Bronchial epithelial cell (primary cell): ENCODE data around the gene PMVK. TPM values are rescaled to one million over a fixed set of nuclear protein-coding genes. Genes with fewer than 3 reads are reported as not detected.
A peak's percentile ranks its signal among the peaks of the same experiment; 100 is the strongest.

Source experiments
- DNase-seq: peaks from one replicate; pipeline ENCODE4 v3.0.0-alpha.2; 2010; ENCODE audit warnings: low read depth
- FAIRE-seq: peaks from 2 replicates; lab custom pipeline; 2011; peaks lifted over from hg19 to GRCh38; lab: Jason Lieb, UNC
- H3K27me3 ChIP-seq: 2 replicates; pipeline ENCODE4 v1.5.1; 2011; ENCODE audit warnings: low read length; ENCODE audit not compliant: control insufficient read depth, insufficient read depth
- H3K36me3 ChIP-seq: 2 replicates; pipeline ENCODE4 v1.5.1; 2011; ENCODE audit warnings: low read length; ENCODE audit not compliant: control insufficient read depth, insufficient read depth
- H3K4me3 ChIP-seq: 2 replicates; pipeline ENCODE4 v1.5.1; 2011; ENCODE audit warnings: mild to moderate bottlenecking, low read depth, low read length, control low read depth
- CTCF ChIP-seq: IDR thresholded peaks from 2 replicates; pipeline ENCODE4 v1.5.1; 2011; ENCODE audit warnings: mild to moderate bottlenecking, moderate library complexity, low read length, control low read depth, inconsistent platforms; ENCODE audit not compliant: insufficient read depth, severe bottlenecking
- total RNA-seq: library from RNA; depleted of rRNA; stranded (reverse); fragments of >200 nt; gene quantifications from 2 replicates; pipeline ENCODE4 v1.2.1, GENCODE V29; 2014

The PMVK gene
- total RNA-seq, 1 donor from 2014 or later, result 11.3 TPM

DNA sequence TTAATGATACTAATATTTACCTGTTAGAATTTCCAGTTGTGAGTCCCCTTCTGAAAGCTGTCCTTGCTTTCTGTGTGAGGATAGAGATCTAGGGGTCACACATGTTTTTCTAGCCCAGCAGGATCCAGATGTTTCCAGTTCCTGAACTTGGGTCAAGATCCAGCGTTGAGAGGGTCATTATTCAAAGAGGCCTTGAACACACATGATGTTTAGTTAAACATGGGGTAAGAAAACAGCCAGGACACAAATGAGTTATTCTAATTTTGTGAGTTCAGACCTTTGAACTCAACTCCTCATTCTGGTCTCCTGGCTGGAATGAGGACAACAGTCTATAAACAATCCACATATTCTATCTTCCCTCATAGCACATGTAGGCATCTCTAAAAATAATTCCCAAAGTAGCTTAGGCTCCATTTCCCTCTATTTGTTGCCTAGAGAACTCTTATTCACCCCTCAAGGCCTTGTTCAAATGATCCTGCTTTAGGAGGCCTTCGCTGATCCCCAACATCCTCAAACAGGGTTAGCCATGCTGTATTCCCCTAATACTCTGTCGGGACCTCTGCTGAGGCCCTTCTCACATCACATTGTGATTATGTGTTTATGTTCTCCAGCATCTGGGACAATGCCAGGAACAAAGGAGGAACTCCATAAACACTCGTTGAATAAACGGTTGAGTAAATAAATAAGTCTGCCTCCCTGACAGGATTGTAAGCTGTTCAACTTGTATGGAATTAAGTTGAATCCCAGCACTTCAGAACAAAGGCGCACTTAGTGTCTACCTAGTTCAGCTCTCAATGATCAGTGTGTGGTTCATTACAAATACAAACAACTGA is 51.4 kb downstream of the PMVK start:
- Histone ChIP-seq H3K27me3 (peaks cover 3% of the 10 kb centered on the region), H3K4me3 (no peak overlapping the region), H3K36me3 (no peaks in the 10 kb centered on the region)
- DNase-seq (no peak), FAIRE-seq (peak; percentile 13)
- TF ChIP-seq CTCF, result no peak

- FAIRE-seq (no peak), DNase-seq (no peak)
- no peak overlapping the region for H3K4me3 ChIP-seq
- TF ChIP-seq CTCF, result no peak
- peaks cover 5% of the 10 kb centered on the region for H3K27me3 ChIP-seq
- no peaks in the 10 kb centered on the region for H3K36me3 ChIP-seq
Measured at GRCh38 chr1:154883919-154884868, 52.3 kb downstream of the PMVK start.

- peaks cover 2% of the 10 kb centered on the region for H3K27me3 ChIP-seq
- H3K36me3 ChIP-seq, result no peaks in the 10 kb centered on the region
- no peak overlapping the region for H3K4me3 ChIP-seq
- FAIRE-seq (peak; percentile 32), DNase-seq (no peak)
- no peak for TF ChIP-seq CTCF
Measured at GRCh38 chr1:154881820-154882535, 54.5 kb downstream of the PMVK start.

DNA sequence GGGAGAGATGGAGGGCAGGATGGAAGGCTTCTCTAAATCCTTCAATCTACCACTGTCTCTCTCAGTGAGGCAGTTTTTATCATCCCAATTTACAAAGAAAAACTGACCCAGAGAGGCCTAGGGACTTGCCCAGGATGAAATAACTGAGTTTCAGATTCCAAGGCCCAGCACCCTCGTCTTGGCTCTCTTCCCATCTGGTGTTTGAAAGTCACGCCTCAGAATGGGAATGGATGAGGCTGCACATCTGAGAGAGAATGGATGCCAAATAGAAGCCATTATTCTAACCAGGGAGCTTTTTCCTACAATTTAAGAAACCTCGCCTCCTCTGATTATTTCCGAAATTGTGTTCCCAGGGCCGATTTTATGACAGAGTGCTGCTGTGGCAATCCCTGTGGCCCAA is 55.8 kb downstream of the PMVK start:
- Histone ChIP-seq H3K27me3 (peaks cover 2% of the 10 kb centered on the region), H3K4me3 (no peak overlapping the region), H3K36me3 (no peaks in the 10 kb centered on the region)
- TF ChIP-seq CTCF, result no peak
- FAIRE-seq (no peak), DNase-seq (no peak)

- H3K27me3 ChIP-seq, result peaks cover 2% of the 10 kb centered on the region
- FAIRE-seq, result no peak
- no peak for DNase-seq
- H3K4me3 ChIP-seq, result no peak overlapping the region
- no peaks in the 10 kb centered on the region for H3K36me3 ChIP-seq
- TF ChIP-seq CTCF, result no peak
Measured at GRCh38 chr1:154879038-154879421, 57.5 kb downstream of the PMVK start.
